ENCODE measurements around the gene SLC2A1.

The SLC2A1 gene

DNA sequence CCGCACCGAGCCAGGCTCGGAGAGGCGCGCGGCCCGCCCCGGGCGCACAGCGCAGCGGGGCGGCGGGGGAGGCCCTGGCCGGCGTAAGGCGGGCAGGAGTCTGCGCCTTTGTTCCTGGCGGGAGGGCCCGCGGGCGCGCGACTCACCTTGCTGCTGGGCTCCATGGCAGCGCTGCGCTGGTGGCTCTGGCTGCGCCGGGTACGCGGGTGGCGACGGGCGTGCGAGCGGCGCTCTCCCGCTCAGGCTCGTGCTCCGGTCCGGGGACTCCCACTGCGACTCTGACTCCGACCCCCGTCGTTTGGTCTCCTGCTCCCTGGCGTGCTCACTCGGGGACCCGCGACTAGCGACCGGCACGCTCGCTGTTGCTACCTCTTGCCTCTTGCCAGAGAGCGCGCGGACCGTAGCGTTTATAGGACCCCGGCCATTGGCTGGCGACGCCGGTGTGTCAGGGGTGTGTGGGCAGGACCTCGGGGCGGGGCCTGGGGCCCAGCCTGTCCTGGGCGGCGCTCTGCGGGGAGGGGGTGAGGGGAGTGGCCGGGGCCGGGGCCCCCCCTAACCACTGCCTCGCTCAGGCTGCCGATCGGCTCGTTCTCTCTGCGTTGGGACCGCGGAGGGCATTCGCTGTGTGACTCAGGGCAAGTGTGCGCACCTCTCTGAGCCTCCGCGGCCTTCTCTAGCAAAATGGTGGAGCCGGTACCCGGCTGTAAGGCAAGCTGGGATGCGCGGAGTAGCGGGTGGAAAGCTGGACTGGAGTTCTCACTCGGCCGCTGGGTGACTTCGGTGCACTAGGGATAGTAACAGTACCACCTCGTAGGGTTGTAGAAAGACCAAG is at the start of gene SLC2A1:
Gene SLC2A1 (minus strand): TSS at position 381 of the 832 bp plus-strand sequence. CDS start 217 bp downstream, at position 164.
- DNase-seq (ENCODE audit: insufficient read length, low spot score): peak; percentile 87
- peak; percentile 81 for FAIRE-seq

DNA sequence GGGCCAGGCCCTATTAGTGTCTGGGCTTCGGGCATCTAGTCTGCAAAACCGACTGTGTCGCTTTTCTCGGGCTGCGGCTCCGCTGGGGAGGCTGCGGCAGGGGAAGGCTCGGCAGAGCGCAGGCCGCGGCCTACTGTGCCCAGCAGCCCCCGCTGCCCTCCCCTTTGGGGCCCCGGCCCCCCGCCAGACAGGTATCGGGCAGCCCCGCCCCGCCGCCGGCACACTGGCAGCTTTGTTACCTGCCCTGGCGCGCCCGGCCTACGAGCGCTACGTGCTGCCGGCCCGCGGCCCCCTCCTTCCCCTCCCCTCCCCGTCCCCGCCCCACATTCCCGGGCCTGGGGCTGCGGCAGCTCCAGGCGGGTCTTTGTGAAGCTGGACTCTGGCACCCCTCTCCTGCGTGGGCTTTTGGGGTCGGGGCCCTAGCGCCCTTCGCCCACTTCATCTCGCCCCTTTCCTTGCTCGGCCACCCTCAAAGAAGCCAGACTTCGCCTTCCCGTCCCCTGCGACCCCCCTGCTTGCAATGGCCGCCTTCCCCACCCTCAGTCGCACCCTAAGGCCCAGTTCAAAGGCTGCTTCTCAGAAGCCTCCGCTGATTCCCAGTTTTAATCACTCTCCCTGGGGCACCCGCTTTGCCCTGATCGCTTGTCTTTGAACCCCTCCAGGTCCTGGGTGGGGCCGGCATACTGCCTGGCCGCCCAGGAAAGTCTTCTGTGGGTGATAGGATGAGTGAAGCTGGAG is 48.9 kb upstream of the SLC2A1 start:
- FAIRE-seq (no peak), DNase-seq (ENCODE audit: insufficient read length, low spot score) (no peak)

GRCh38 chr1:43005460-43006361 is 47.0 kb upstream of the SLC2A1 start:
- no peak for DNase-seq (ENCODE audit: insufficient read length, low spot score)
- no peak for FAIRE-seq

DNA sequence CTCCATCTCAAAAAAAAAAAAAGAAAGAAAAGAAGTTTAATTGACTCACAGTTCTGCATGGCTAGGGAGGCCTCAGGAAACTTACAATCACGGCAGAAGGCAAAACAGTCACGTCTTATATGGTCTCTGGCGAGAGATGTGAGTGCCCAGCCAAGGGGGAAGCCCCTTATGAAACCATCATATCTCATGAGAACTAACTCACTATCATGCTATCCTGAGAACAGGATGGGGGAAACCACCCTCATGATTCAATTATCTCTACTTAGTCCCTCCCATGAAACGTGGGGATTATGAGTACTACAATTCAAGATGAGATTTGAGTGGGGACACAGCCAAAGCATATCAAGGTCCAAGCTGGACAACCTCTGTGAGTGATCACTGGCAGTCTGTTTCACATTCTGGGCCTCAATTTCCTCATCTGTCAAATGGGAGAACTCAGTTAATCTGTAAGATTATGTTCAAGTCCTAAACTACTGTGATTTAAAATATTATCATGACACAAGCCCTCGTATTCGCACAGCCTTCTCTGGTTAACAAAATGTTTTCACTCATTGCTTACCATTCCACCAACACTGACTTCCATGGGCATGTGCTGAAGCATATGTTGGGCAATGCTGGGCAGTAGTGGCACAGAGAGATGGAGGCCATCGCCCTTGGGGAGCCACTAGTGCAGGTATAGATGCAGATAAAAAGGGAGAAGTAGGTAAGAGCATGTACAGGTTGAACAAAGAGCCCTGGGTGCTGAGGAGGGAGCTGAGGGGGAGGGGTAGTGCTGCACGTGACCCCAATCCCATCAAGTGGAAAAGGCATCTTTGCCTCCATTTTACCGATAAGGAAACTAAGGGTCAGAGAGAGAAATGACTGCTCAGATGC is 46.2 kb upstream of the SLC2A1 start:
- FAIRE-seq (no peak), DNase-seq (ENCODE audit: insufficient read length, low spot score) (no peak)

- no peak for DNase-seq (ENCODE audit: insufficient read length, low spot score)
- FAIRE-seq: no peak
Observed at GRCh38 chr1:43002766-43003165, 44.1 kb upstream of the SLC2A1 start.

- DNase-seq (ENCODE audit: insufficient read length, low spot score) (no peak), FAIRE-seq (no peak)
Observed at GRCh38 chr1:43002116-43002515, 43.4 kb upstream of the SLC2A1 start.

- DNase-seq (ENCODE audit: insufficient read length, low spot score) (no peak), FAIRE-seq (no peak)
Observed at GRCh38 chr1:43001434-43001833, 42.8 kb upstream of the SLC2A1 start.

GRCh38 chr1:43000271-43000670 is 41.6 kb upstream of the SLC2A1 start:
- FAIRE-seq: no peak

DNA sequence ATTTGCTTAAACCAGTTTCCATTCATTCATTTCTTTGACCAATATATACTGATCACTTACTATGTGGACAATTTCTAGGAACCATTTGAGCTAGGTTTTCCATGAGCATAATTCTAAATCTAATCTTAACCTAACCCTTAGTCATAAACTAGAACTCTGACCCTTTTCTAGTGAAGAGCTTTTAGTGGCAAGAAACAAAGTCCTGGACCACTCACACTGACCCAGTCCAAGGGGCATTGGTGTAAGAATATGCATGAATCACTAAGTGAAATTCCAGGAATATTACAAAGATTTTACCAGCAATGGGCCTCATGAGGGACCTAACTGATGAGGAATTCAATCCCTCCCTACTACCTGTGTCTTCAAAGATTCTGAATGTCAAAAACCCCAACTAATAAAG is 40.6 kb upstream of the SLC2A1 start:
- peak; percentile 43 for DNase-seq (ENCODE audit: insufficient read length, low spot score)
- no peak for FAIRE-seq

More at GRCh38 chr1:43000271-43000670, 41.6 kb upstream of the SLC2A1 start:
- no peak for DNase-seq (ENCODE audit: insufficient read length, low spot score)

DNA sequence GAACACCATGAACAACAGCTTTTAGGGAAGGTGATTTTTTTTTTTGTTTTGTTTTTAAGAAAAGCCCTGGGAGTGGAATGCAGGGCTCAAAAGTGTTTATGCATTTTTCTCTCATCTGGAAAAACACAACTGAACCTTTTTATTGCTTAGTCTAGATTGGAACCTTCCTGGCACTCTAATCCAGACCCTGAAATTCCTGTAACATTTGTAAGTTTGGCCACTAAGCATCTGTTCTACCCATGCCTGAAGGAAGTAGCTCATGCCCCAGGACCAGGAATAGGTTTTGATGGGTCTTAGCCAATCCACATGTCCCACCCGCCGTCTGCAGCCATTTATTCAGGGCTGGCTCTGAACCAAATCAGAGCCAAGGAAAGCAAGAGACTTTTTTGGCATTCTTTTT is 39.7 kb upstream of the SLC2A1 start:
- FAIRE-seq (no peak), DNase-seq (ENCODE audit: insufficient read length, low spot score) (no peak)

DNA sequence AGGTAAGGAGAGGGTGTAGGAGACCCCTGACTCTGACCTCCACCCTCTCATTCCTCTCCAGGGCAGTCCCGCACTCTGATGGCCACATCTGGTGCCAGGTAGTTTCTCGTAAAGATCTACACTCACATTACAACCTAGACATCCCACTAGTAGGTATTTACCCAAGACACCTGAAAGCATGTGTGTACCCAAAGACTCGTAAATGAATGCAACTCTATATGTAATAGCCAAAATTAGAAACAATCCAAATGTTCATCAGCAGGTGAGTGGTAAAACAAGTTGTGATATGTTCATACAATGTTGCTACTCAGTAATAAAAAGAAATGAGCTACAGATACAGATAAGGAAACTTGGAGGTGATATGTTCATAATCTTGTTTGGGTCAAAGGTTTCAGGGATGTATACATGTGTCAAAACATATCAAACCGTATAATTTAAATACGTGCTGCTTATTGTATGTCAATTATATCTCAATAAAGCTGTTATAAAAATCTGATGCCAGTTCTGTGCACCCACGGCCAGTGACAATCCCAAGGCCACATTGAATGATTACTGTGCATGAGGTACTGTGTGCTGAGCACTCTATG is 37.8 kb upstream of the SLC2A1 start:
- FAIRE-seq (no peak), DNase-seq (ENCODE audit: insufficient read length, low spot score) (no peak)

DNA sequence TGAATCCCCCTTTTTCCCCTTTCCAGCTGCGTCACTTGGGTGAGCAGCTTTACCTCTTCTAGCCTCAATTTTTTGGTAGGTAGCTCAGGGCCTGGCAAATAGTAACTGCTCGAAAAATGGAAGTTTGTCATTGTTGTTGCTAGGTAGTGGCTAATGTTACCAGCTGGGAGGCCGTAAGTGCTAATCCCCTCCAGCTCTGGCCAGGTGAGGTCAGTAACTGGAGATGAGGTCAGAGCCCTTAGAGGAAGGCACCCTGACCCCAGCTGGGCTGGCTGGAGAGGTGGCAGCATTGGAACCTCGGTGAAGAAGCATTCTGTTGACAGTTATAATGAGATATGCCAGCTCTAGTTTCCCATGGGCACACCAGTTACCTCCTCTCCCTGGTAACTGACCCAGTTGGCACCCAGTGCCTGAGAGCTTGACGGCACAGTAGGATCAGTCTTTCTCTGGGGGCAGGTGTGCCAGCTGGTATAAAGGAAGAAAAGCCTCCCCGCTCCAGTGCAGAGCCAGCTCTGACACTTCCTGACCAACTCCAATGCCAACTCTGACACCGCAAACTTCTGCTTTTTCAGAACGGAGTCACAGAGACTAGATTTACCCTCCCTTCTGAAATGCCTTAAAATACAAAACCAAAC is 35.0 kb upstream of the SLC2A1 start:
- no peak for DNase-seq (ENCODE audit: insufficient read length, low spot score)
- no peak for FAIRE-seq

DNA sequence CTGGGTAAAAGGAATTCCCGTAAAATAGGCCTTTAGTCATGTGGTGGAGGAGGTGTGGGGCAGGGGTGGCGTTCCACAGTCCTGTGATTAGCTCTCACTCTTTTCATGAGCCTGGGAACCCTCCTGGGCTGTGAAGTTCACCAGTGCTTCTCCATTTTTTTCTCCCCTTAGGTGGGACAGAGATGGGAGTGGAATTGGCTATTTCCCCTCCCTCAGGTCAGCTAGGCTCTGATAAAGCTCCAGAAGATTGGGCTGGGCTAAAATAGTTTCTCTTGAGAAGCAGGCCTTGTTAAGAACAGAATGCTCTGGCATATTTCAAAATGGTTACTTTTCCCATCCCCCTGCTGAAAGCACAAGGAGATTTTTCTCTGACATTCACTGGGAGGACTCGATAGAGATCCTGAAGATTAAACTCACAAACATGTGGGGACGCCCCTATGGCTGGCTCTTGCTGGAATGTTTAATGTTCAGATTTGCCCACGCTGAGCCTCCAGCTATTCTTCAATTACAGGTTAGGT is 33.4 kb upstream of the SLC2A1 start:
- FAIRE-seq (no peak), DNase-seq (ENCODE audit: insufficient read length, low spot score) (no peak)

DNA sequence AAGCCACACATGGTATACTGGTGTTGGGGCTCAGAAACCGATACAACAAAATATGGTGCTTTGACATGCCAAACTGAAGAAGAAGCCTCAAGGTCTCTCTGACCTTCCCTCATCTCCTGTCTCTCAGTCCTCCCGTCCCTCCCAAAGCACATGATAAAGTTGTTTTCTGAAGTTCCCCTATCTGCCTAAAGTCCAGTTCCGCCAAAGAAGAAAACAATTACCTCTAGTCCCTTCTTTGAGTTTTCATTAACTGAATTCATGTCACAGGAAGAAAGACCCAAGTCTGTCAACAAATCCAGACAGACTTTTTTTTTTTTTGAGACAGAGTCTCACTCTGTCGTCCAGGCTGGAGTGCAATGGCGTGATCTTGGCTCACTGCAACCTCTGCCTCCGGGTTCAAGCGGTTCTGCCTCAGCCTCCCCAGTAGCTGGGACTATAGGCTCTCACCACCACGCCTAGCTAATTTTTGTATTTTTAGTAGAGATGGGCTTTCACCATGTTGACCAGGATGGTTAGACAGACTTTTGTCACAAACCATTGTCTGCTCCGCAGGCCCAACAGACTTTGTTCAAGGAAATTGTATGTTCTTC is 32.2 kb upstream of the SLC2A1 start:
- DNase-seq (ENCODE audit: insufficient read length, low spot score) (no peak), FAIRE-seq (no peak)

GRCh38 chr1:42983693-42984092 is 25.0 kb upstream of the SLC2A1 start:
- DNase-seq (ENCODE audit: insufficient read length, low spot score): no peak
- FAIRE-seq: no peak

- no peak for FAIRE-seq
- no peak for DNase-seq (ENCODE audit: insufficient read length, low spot score)
Observed at GRCh38 chr1:42983253-42983652, 24.6 kb upstream of the SLC2A1 start.

GRCh38 chr1:42982641-42983040 is 24.0 kb upstream of the SLC2A1 start:
- FAIRE-seq (no peak), DNase-seq (ENCODE audit: insufficient read length, low spot score) (no peak)

- no peak for DNase-seq (ENCODE audit: insufficient read length, low spot score)
- no peak for FAIRE-seq
Observed at GRCh38 chr1:42981871-42982270, 23.2 kb upstream of the SLC2A1 start.

Data from HTR-8/SVneo (cell line).